ENCODE results near the gene HS1BP3. TPM values are rescaled to one million over a fixed set of nuclear protein-coding genes. Genes with fewer than 3 reads are reported as not detected.

Gene HS1BP3
- total RNA-seq, 4 donors from 2014 or later = 30.4 to 44.6 (median 36.8) TPM

GRCh38 chr2:20675701-20676352 lies 24.9 kb upstream of the HS1BP3 start:
- peak in 1 of 2 donors; percentile 78 for DNase-seq (ENCODE audit: low spot score in 2 of 2)
- no peak overlapping the region for H3K4me3 ChIP-seq (ENCODE audit: low read depth, poor library complexity, severe bottlenecking)
- no peak for TF ChIP-seq POLR2A (IDR thresholded peaks at IDR 0.05)
- TF ChIP-seq CTCF (IDR thresholded peaks at IDR 0.05) = no peak
- 36 to 57% methylated on average over 6 of the region's 6 CpGs for WGBS, 2 donors
- intact Hi-C loops (cut with DNase I; ENCODE audit: low total_unique reads) = no loop called here

- no peak overlapping the region for H3K4me3 ChIP-seq (ENCODE audit: low read depth, poor library complexity, severe bottlenecking)
- no peak for TF ChIP-seq CTCF (IDR thresholded peaks at IDR 0.05)
- TF ChIP-seq POLR2A (IDR thresholded peaks at IDR 0.05) = no peak
- peak in 1 of 2 donors; percentile 61 for DNase-seq (ENCODE audit: low spot score in 2 of 2)
- intact Hi-C loops (cut with DNase I; ENCODE audit: low total_unique reads) = no loop called here
- 50 to 58% methylated on average over 11 to 16 of the region's 16 CpGs for WGBS, 2 donors
Measured at GRCh38 chr2:20674974-20675679, 24.2 kb upstream of the HS1BP3 start.

DNA sequence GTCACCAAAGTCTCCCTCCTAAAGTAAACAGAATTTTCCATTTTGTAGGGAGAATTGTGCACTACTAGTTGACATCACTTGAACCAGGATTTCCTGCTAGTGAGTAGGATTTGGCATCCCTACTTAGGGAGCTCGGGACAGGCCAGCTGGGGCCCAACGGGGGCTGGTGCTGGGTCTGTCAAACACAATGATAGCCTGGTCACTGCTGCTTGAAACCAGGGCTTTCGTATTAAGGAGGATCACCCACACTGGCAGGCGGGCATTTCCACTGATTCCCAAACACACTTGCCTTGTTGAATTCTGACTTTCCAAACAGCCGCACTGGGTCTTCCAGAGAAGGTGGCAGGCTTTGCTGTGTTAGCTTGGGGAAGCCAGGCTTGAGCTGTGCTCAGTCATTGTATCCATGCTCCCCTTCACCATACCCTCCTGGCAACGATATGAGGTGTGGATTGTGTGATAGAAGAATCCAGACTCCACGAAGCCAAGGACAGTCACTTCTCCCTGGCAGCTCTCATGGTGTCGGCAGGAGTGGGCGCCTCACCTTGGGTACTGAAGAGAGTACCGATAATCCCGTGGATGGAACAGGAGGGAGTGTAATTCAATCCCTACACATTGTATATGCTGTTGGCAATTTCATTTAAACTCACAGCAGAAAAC lies 23.5 kb upstream of the HS1BP3 start:
- DNase-seq (ENCODE audit: low spot score in 2 of 2) = peak in 1 of 2 donors; percentile 50
- H3K4me3 ChIP-seq (ENCODE audit: low read depth, poor library complexity, severe bottlenecking) = no peak overlapping the region
- WGBS, 2 donors = 75 to 81% methylated on average over 11 of the region's 11 CpGs
- intact Hi-C loops (cut with DNase I; ENCODE audit: low total_unique reads) = no loop called here
- TF ChIP-seq CTCF (IDR thresholded peaks at IDR 0.05) (no peak), POLR2A (IDR thresholded peaks at IDR 0.05) (no peak)

DNA sequence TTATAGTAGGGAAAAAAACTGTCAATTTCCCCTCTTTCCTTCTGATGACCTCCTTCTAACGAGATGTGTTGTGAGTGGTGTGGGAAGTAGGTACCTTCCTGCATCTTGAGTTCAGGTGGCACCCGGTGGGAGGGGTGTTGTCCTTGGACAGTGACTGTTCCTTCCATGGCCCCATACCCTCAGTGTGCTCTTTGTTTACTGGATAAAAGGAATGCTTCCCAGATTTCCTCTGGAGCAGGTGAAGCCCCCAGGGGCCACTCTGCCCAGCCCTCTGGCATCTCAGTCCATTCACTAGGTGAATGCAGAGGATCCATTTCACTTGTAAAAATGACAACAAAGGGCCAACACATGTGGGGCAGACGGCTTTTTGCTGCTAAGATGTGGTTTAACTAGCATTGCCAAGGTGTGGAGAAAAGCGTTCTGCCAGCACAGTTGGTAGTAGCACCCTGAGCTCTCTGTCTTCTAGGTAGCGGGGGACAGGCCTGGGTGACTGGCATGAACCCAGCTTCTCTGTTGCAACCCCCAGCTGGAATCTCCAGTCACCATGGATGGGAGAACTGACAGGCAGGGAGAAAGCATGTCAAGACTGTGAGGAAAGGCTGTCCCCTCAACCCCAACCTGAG lies 22.9 kb upstream of the HS1BP3 start:
- no peak for DNase-seq (ENCODE audit: low spot score in 2 of 2)
- 75 to 84% methylated on average over 5 of the region's 5 CpGs for WGBS, 2 donors
- no peak overlapping the region for H3K4me3 ChIP-seq (ENCODE audit: low read depth, poor library complexity, severe bottlenecking)
- TF ChIP-seq CTCF (IDR thresholded peaks at IDR 0.05) (no peak), POLR2A (IDR thresholded peaks at IDR 0.05) (no peak)
- intact Hi-C loops (cut with DNase I; ENCODE audit: low total_unique reads) = no loop called here

DNA sequence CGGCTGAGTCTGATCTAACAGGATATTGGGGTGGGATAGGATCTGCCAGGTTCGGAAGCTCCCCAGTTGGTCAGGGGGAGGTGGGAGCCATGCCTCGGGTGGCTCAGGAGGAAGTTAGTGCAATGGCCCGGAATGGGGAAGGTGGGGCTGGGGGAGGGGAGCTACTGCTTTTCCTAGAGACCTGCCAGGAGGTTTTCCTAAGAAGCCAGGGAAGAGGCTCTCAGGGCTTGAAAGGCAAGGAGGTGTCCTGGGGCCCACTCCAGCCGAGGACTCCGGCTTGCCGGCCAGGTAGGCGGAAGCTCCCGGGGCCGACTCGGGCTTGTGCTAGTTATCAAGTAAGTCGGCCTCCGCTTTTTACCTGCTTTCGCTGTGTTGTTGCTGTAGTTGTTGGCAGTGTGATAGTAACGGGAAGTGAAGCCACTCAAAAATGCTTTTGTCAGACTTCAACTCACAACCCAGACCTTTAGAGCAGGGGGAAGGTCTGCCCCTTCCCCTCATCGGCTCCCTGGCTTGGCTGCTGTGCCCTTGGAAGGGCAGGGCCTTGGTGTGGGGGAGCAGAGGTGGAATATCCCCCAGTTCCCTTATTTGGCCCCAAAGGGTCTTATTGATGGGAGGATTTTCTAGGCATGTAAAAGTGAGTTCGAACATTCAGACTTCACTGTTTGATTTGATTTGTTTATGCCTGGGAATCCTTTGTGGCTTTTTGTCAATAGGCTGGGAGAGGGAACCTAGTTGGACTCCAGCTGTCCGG lies 21.5 kb upstream of the HS1BP3 start:
- H3K4me3 ChIP-seq (ENCODE audit: low read depth, poor library complexity, severe bottlenecking) = no peak overlapping the region
- WGBS, 2 donors = 39 to 45% methylated on average over 18 of the region's 18 CpGs
- TF ChIP-seq CTCF (IDR thresholded peaks at IDR 0.05) (no peak), POLR2A (IDR thresholded peaks at IDR 0.05) (no peak)
- intact Hi-C loops (cut with DNase I; ENCODE audit: low total_unique reads) = no loop called here
- no peak for DNase-seq (ENCODE audit: low spot score in 2 of 2)

All from lower leg skin (tissue), 4 donors.